Suprapubic skin (tissue), 4 donors: ENCODE data around the gene RHEX. TPM values are rescaled to one million over a fixed set of nuclear protein-coding genes. Genes with fewer than 3 reads are reported as not detected.
"Not testable (repeated sequence)": the region's sequence is repeated elsewhere in the genome, so short reads cannot be mapped to it uniquely, and the experiment has no call there.

Experiments used
- DNase-seq, 2 donors: peaks; one replicate each; pipeline ENCODE4 v3.0.0-alpha.2; 2019; ENCODE audit warnings: low spot score in 2 of 2
- H3K27ac ChIP-seq: fragments of 200-600 bp; sonication (generic); one replicate; pipeline ENCODE4 v1.5.1; 2019
- H3K27me3 ChIP-seq: fragments of 200-600 bp; sonication (generic); one replicate; pipeline ENCODE4 v1.5.1; 2019
- H3K36me3 ChIP-seq: fragments of 200-600 bp; sonication (generic); one replicate; pipeline ENCODE4 v1.5.1; 2019
- H3K4me1 ChIP-seq: fragments of 200-600 bp; sonication (generic); one replicate; pipeline ENCODE4 v1.5.1; 2019
- H3K4me3 ChIP-seq: fragments of 200-600 bp; sonication (generic); one replicate; pipeline ENCODE4 v1.5.1; 2019; ENCODE audit warnings: mild to moderate bottlenecking
- H3K9me3 ChIP-seq: fragments of 200-600 bp; sonication (generic); one replicate; pipeline ENCODE4 v1.5.1; 2019
- CTCF ChIP-seq, 2 donors: fragments of 200-600 bp in 1 of 2; fragments of 450-650 bp in 1 of 2; sonication (generic) in 1 of 2; IDR thresholded peaks; one replicate each; pipeline ENCODE4 v1.5.1; 2016 to 2019; ENCODE audit warnings: antibody characterized with exemption in 2 of 2, mild to moderate bottlenecking in 1 of 2, moderate library complexity in 1 of 2
- EP300 ChIP-seq: sonication (generic); formaldehyde crosslinking; IDR thresholded peaks from one replicate; pipeline ENCODE4 v1.6.1; 2017; ENCODE audit warnings: antibody characterized with exemption
- POLR2A ChIP-seq, 2 donors: fragments of 450-650 bp; IDR thresholded peaks; one replicate each; pipeline ENCODE4 v1.6.1; 2017; ENCODE audit warnings: antibody characterized with exemption in 2 of 2, mild to moderate bottlenecking in 2 of 2, moderate library complexity in 2 of 2
- POLR2AphosphoS5 ChIP-seq, 3 donors: sonication (generic); formaldehyde crosslinking; IDR thresholded peaks; one replicate each; pipeline ENCODE4 v1.6.1; 2017; ENCODE audit warnings: antibody characterized with exemption in 3 of 3
- WGBS: methylation state at CpG from one replicate; pipeline ENCODE4 v1.1.5; 2018; 5-methylcytosine and 5-hydroxymethylcytosine counted together
- total RNA-seq, 4 donors: library from RNA; depleted of rRNA; stranded (reverse); fragments of >200 nt; gene quantifications; one replicate each; pipeline ENCODE4 v1.1.0, GENCODE V29; 2016

Gene RHEX
- total RNA-seq, 4 donors from 2014 or later: 1.2 to 2.8 (median 1.2) TPM; not detected in 1

GRCh38 chr1:206058927-206059292, 5.9 kb downstream of the RHEX start:
- H3K27ac ChIP-seq: no peak overlapping the region
- DNase-seq: no peak
- H3K27me3 ChIP-seq: no peaks in the 10 kb centered on the region
- H3K36me3 ChIP-seq: no peaks in the 10 kb centered on the region
- no peaks in the 10 kb centered on the region for H3K4me1 ChIP-seq
- H3K9me3 ChIP-seq: no peaks in the 10 kb centered on the region
- no peak for TF ChIP-seq EP300
- no peak for TF ChIP-seq POLR2AphosphoS5 (IDR thresholded peaks at IDR 0.05)
- WGBS: 100% methylated on average over 1 of the region's 1 CpG
- no peak overlapping the region for H3K4me3 ChIP-seq

- Histone ChIP-seq H3K9me3 (no peaks in the 10 kb centered on the region), H3K27ac (no peak overlapping the region), H3K36me3 (no peaks in the 10 kb centered on the region), H3K4me1 (no peaks in the 10 kb centered on the region), H3K4me3 (no peak overlapping the region), H3K27me3 (no peaks in the 10 kb centered on the region)
- TF ChIP-seq POLR2AphosphoS5 (IDR thresholded peaks at IDR 0.05) (no peak), CTCF (IDR thresholded peaks at IDR 0.05) (no peak), EP300 (no peak)
- no peak for DNase-seq
- 84% methylated on average over 3 of the region's 3 CpGs for WGBS
Observed at GRCh38 chr1:206059355-206059915, 6.5 kb downstream of the RHEX start.

GRCh38 chr1:206060844-206061243, 7.9 kb downstream of the RHEX start:
- Histone ChIP-seq H3K36me3 (no peaks in the 10 kb centered on the region), H3K9me3 (no peaks in the 10 kb centered on the region), H3K27me3 (no peaks in the 10 kb centered on the region), H3K4me3 (no peak overlapping the region), H3K27ac (no peak overlapping the region), H3K4me1 (no peaks in the 10 kb centered on the region)
- no peak for DNase-seq
- WGBS: 98% methylated on average over 3 of the region's 3 CpGs
- TF ChIP-seq EP300 (no peak), CTCF (IDR thresholded peaks at IDR 0.05) (no peak), POLR2AphosphoS5 (IDR thresholded peaks at IDR 0.05) (no peak), POLR2A (IDR thresholded peaks at IDR 0.05) (no peak)

- no peak overlapping the region for H3K27ac ChIP-seq
- H3K9me3 ChIP-seq: no peaks in the 10 kb centered on the region
- TF ChIP-seq POLR2A (IDR thresholded peaks at IDR 0.05) (no peak), CTCF (IDR thresholded peaks at IDR 0.05) (no peak), EP300 (no peak), POLR2AphosphoS5 (IDR thresholded peaks at IDR 0.05) (no peak)
- no peaks in the 10 kb centered on the region for H3K27me3 ChIP-seq
- H3K4me3 ChIP-seq: no peak overlapping the region
- H3K4me1 ChIP-seq: no peaks in the 10 kb centered on the region
- H3K36me3 ChIP-seq: no peaks in the 10 kb centered on the region
- DNase-seq: no peak
- 82% methylated on average over 4 of the region's 6 CpGs for WGBS
Observed at GRCh38 chr1:206062464-206062863, 9.5 kb downstream of the RHEX start.

- not testable (repeated sequence) for H3K36me3 ChIP-seq, H3K4me1 ChIP-seq, DNase-seq, H3K9me3 ChIP-seq, H3K27me3 ChIP-seq, H3K27ac ChIP-seq, H3K4me3 ChIP-seq
- 100% methylated on average over 2 of the region's 35 CpGs for WGBS
Observed at GRCh38 chr1:206064001-206064400, 11.0 kb downstream of the RHEX start.

- not testable (repeated sequence) for H3K4me3 ChIP-seq, H3K36me3 ChIP-seq, H3K4me1 ChIP-seq, DNase-seq, H3K27ac ChIP-seq, H3K9me3 ChIP-seq, H3K27me3 ChIP-seq
- WGBS: 72% methylated on average over 9 of the region's 25 CpGs
Observed at GRCh38 chr1:206064501-206064900, 11.5 kb downstream of the RHEX start.

GRCh38 chr1:206065547-206066145, 12.7 kb downstream of the RHEX start:
- H3K27ac ChIP-seq: no peak overlapping the region
- no peak for DNase-seq
- H3K9me3 ChIP-seq: no peaks in the 10 kb centered on the region
- TF ChIP-seq POLR2AphosphoS5 (IDR thresholded peaks at IDR 0.05): no peak
- no peak for TF ChIP-seq POLR2A (IDR thresholded peaks at IDR 0.05)
- no peak for TF ChIP-seq CTCF (IDR thresholded peaks at IDR 0.05)
- H3K4me3 ChIP-seq: no peak overlapping the region
- 84% methylated on average over 2 of the region's 4 CpGs for WGBS
- no peaks in the 10 kb centered on the region for H3K27me3 ChIP-seq
- H3K4me1 ChIP-seq: no peaks in the 10 kb centered on the region
- no peaks in the 10 kb centered on the region for H3K36me3 ChIP-seq
